ES-I3 (cell line): Measurements from ENCODE around the gene IAH1.

Experiments used
- H3K36me3 ChIP-seq: 2 replicates; pipeline ENCODE4 v1.6.1; 2013; ENCODE audit warnings: mild to moderate bottlenecking, low read length, control low read depth, moderate library complexity; ENCODE audit not compliant: insufficient read depth
- H3K4me1 ChIP-seq: 2 replicates; pipeline ENCODE4 v1.6.1; 2013; ENCODE audit warnings: mild to moderate bottlenecking, control low read depth, low read length; ENCODE audit not compliant: insufficient read depth
- H3K9ac ChIP-seq: 2 replicates; pipeline ENCODE4 v1.6.1; 2013; ENCODE audit warnings: low read depth, mild to moderate bottlenecking, low read length, moderate library complexity
- H3K9me3 ChIP-seq: 2 replicates; pipeline ENCODE4 v1.6.1; 2013; ENCODE audit warnings: mild to moderate bottlenecking, low read length, moderate library complexity; ENCODE audit not compliant: control insufficient read depth, insufficient read depth

Gene IAH1

DNA sequence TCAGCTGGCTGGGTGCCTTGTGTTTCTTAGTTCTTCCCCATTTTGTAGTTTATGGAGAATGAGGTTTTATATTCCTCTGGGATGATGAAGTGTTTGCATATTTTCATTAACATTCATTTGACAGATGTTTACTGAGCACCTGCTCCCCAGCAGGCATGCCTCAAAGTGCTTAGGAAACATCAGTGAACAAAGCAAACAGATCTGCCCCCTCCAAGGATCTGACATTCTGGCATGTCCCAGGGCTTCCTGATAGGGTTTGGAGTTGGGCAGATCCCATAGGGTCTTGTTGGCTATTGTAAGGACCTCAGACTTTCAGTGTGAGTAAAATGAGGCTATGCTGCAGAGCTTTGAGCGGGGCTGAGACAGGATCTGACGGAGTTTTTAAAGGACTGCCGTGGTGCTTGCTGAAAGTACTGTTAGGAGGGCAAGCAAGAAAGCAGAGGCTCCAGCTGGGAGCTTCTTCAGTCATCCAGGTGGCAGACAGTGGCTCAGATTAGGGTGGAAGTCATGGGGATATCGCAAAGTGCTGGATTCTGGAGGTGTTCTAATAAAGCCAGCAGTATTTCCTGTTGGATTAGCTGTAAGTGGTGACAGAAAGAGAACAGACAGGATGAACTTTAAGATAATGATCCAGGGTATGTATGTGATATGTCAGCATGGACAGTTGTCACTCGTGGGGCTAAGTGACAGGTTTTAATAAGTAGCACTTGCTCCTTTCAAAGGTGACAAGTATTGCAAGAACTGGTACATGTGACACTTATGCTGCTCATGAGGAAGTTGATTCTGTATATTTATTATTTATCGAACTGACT is 11.3 kb upstream of the IAH1 start:
- no peaks in the 10 kb centered on the region for H3K9me3 ChIP-seq
- H3K4me1 ChIP-seq: no peaks in the 10 kb centered on the region
- no peak overlapping the region for H3K9ac ChIP-seq
- H3K36me3 ChIP-seq: peaks cover 6% of the 10 kb centered on the region

DNA sequence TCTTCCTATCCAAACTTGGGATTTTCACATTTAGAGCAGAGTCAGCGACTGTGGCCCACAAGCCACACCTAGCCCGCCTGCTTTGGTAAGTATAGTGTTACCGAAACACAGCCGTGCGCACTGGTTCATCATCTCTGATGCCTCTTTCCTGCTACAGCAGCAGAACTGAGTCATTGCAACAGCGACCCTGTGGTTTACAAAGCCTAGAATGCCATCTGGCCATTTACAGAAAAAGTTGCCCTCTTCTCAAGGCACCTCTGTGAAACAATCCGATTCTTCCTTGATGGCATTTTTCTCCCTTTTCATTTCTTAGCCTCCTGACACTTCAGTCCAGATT is 10.7 kb upstream of the IAH1 start:
- H3K36me3 ChIP-seq: peaks cover 6% of the 10 kb centered on the region; the same call in 1 of the 2 replicates
- no peak overlapping the region for H3K9ac ChIP-seq
- no peaks in the 10 kb centered on the region for H3K9me3 ChIP-seq
- H3K4me1 ChIP-seq: no peaks in the 10 kb centered on the region

GRCh38 chr2:9465170-9465569 is 9.2 kb upstream of the IAH1 start:
- Histone ChIP-seq H3K36me3 (peaks cover 6% of the 10 kb centered on the region; the same call in 1 of the 2 replicates), H3K9me3 (no peaks in the 10 kb centered on the region), H3K4me1 (no peaks in the 10 kb centered on the region), H3K9ac (no peak overlapping the region)

DNA sequence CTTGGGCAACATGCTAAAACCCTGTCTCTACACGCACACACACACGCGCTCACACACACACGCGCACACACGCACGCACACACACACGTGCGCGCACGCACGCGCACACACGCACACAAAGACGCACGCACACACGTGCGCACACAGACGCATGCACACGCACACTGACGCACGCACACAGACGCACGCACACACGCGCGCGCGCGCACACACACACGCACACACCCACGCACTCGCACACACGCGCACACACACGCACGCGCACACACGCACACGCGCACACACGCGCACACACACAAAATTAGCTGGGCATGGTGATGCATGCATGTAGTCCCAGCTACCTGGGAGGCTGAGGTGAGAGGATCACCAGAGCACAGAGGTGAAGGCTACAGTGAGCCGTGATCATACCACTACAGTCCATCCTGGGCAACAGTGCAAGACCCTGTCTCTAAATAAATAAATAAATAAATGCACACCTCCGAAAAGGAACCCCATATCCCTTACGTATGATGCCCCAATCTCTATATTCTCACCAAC is 8.1 kb upstream of the IAH1 start:
- Histone ChIP-seq H3K4me1 (no peaks in the 10 kb centered on the region), H3K9ac (no peak overlapping the region), H3K36me3 (peaks cover 3% of the 10 kb centered on the region; the same call in 1 of the 2 replicates), H3K9me3 (no peaks in the 10 kb centered on the region)

- Histone ChIP-seq H3K9me3 (no peaks in the 10 kb centered on the region), H3K9ac (no peak overlapping the region), H3K4me1 (no peaks in the 10 kb centered on the region), H3K36me3 (peaks cover 2% of the 10 kb centered on the region; the same call in 1 of the 2 replicates)
Observed at GRCh38 chr2:9467687-9468086, 6.7 kb upstream of the IAH1 start.

- H3K4me1 ChIP-seq: no peaks in the 10 kb centered on the region
- no peaks in the 10 kb centered on the region; the same call in 1 of the 2 replicates for H3K36me3 ChIP-seq
- H3K9me3 ChIP-seq: no peaks in the 10 kb centered on the region
- H3K9ac ChIP-seq: no peak overlapping the region
Observed at GRCh38 chr2:9471206-9471605, 3.1 kb upstream of the IAH1 start.

DNA sequence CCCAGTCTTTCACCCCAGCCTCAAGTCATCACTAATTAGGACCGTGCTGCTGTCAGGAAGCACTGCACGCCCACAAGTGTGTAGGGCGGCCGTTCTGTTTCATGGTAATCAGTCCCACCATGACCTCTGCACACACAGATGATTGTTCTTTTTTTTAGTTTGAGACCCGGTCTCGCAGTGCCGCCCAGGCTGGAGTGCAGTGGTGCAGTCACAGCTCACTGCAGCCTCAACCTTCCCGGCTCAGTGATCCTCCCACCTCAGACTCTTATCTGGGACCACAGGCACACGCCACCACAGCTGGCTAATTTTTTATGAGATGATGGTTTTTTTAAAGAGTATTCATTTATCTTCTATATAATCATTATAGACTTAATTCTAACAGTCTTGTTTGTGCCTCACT is 1.8 kb upstream of the IAH1 start:
- H3K4me1 ChIP-seq: no peaks in the 10 kb centered on the region
- no peaks in the 10 kb centered on the region; the same call in 1 of the 2 replicates for H3K9me3 ChIP-seq
- no peak overlapping the region for H3K9ac ChIP-seq
- no peaks in the 10 kb centered on the region; the same call in 1 of the 2 replicates for H3K36me3 ChIP-seq

DNA sequence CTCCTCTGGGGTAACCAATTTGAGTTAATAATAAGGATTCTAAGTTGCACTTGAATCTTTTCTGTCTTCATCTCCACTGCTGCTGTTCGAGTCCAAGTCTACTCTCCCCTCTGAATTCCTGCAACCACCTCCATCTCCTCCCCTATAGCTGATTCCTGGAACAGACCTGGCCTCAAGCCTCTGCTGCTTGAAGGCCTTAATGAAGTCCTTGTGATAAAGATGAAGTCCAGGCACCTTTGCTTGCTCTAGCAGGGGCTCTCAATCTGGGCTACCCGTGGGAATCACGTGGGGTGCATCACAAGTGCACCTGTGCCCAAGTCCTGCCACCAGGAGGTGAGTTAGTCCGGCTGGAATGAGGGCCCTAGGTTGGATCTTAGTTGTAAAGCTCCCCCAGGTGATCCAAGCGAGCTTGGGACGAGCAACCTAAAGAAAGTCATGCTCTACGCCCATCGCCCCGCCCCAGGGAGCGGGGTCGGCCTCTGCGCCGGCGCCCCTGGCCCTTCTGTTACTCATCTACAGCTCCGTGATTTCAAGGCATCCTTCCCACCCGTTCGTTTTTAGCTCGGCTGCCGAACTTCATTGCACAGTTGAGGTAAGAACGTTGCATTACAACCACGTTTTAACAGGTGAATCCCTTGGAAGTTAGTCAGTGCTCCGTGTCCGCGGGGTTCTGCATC is 905 bp upstream of the IAH1 start:
- no peaks in the 10 kb centered on the region; the same call in 1 of the 2 replicates for H3K9me3 ChIP-seq
- H3K36me3 ChIP-seq: no peaks in the 10 kb centered on the region; the same call in 1 of the 2 replicates
- no peaks in the 10 kb centered on the region for H3K4me1 ChIP-seq
- H3K9ac ChIP-seq: no peak overlapping the region

- no peaks in the 10 kb centered on the region; the same call in 1 of the 2 replicates for H3K36me3 ChIP-seq
- no peak overlapping the region for H3K9ac ChIP-seq
- H3K4me1 ChIP-seq: no peaks in the 10 kb centered on the region
- no peaks in the 10 kb centered on the region; the same call in 1 of the 2 replicates for H3K9me3 ChIP-seq
Observed at GRCh38 chr2:9473985-9474360, 378 bp upstream of the IAH1 start.

GRCh38 chr2:9477914-9478313 is 3.6 kb downstream of the IAH1 start:
- Histone ChIP-seq H3K36me3 (no peaks in the 10 kb centered on the region), H3K9me3 (no peaks in the 10 kb centered on the region; the same call in 1 of the 2 replicates), H3K9ac (no peak overlapping the region), H3K4me1 (no peaks in the 10 kb centered on the region)

DNA sequence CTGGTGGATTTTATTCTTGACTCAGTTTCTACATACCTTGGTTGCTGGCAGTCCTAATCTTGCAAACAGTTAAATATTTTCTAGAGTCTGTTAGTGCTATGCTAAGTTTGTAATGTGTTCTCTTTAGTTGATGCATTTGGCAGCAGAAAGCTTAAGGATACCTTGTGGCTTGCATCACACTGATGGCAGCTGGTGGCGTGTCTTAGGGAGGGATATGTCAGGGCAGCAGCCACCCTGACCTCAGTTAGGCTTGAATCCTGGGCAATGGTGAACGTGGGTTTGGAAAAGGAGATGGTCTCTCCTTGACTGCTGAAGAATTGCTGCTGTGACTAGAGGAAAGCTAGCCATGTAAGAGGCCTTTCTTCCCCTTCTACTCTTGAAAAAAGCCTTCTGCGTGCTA is 4.2 kb downstream of the IAH1 start:
- Histone ChIP-seq H3K4me1 (no peaks in the 10 kb centered on the region), H3K9ac (no peak overlapping the region), H3K36me3 (no peaks in the 10 kb centered on the region), H3K9me3 (no peaks in the 10 kb centered on the region; the same call in 1 of the 2 replicates)

- no peaks in the 10 kb centered on the region for H3K4me1 ChIP-seq
- H3K36me3 ChIP-seq: peaks cover 4% of the 10 kb centered on the region
- no peaks in the 10 kb centered on the region; the same call in 1 of the 2 replicates for H3K9me3 ChIP-seq
- no peak overlapping the region for H3K9ac ChIP-seq
Observed at GRCh38 chr2:9480157-9480556, 5.8 kb downstream of the IAH1 start.

- peaks cover 8% of the 10 kb centered on the region for H3K36me3 ChIP-seq
- H3K9ac ChIP-seq: no peak overlapping the region
- no peaks in the 10 kb centered on the region for H3K4me1 ChIP-seq
- no peaks in the 10 kb centered on the region for H3K9me3 ChIP-seq
Observed at GRCh38 chr2:9483107-9483506, 8.8 kb downstream of the IAH1 start.

DNA sequence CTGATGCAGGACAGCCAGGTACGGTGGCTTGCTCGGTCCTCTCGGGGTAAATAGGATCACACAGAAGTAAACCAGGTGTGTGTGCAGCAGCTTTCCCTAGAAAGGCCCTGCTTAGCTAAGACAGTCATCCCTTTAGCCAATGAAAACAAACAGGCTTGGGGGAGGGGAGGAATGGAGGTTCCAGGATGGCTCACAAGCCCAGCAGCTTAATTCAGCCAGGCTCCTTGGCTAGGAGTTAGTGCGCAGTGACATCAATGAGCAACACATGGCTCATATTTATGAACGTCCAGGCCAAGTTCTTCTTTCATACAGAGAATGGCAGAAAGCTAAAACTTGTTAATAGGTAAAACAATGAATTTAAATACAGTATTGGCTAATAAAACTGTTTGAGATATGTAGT is 10.2 kb downstream of the IAH1 start:
- H3K4me1 ChIP-seq: no peaks in the 10 kb centered on the region
- H3K36me3 ChIP-seq: peaks cover 8% of the 10 kb centered on the region
- H3K9ac ChIP-seq: no peak overlapping the region
- no peaks in the 10 kb centered on the region for H3K9me3 ChIP-seq
